ENCODE results near the gene TRIM50.

Gene TRIM50

GRCh38 chr7:73304071-73304470 is 23.8 kb downstream of the TRIM50 start:
- no peak for TF ChIP-seq YY1 (IDR thresholded peaks at IDR 0.05; ENCODE audit: low read depth)
- no peak for TF ChIP-seq TEAD4 (IDR thresholded peaks at IDR 0.05)
- TF ChIP-seq RAD21 (IDR thresholded peaks at IDR 0.05; ENCODE audit: low read depth): no peak
- no peak for TF ChIP-seq CEBPB (IDR thresholded peaks at IDR 0.05)
- TF ChIP-seq ZBTB7A (IDR thresholded peaks at IDR 0.05; ENCODE audit: low read depth): no peak
- TF ChIP-seq TAF1 (IDR thresholded peaks at IDR 0.05; ENCODE audit: low read depth): no peak
- TF ChIP-seq, protein P1, sequence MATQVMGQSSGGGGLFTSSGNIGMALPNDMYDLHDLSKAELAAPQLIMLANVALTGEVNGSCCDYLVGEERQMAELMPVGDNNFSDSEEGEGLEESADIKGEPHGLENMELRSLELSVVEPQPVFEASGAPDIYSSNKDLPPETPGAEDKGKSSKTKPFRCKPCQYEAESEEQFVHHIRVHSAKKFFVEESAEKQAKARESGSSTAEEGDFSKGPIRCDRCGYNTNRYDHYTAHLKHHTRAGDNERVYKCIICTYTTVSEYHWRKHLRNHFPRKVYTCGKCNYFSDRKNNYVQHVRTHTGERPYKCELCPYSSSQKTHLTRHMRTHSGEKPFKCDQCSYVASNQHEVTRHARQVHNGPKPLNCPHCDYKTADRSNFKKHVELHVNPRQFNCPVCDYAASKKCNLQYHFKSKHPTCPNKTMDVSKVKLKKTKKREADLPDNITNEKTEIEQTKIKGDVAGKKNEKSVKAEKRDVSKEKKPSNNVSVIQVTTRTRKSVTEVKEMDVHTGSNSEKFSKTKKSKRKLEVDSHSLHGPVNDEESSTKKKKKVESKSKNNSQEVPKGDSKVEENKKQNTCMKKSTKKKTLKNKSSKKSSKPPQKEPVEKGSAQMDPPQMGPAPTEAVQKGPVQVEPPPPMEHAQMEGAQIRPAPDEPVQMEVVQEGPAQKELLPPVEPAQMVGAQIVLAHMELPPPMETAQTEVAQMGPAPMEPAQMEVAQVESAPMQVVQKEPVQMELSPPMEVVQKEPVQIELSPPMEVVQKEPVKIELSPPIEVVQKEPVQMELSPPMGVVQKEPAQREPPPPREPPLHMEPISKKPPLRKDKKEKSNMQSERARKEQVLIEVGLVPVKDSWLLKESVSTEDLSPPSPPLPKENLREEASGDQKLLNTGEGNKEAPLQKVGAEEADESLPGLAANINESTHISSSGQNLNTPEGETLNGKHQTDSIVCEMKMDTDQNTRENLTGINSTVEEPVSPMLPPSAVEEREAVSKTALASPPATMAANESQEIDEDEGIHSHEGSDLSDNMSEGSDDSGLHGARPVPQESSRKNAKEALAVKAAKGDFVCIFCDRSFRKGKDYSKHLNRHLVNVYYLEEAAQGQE (IDR thresholded peaks at IDR 0.05; ENCODE audit: low read depth): no peak
- no peak for TF ChIP-seq NFIC (IDR thresholded peaks at IDR 0.05)
- no peak for TF ChIP-seq FOXM1 (IDR thresholded peaks at IDR 0.05; ENCODE audit: borderline replicate concordance, low read depth)
- TF ChIP-seq TCF12 (IDR thresholded peaks at IDR 0.05; ENCODE audit: low read depth): no peak
- no peak for TF ChIP-seq EP300 (IDR thresholded peaks at IDR 0.05; ENCODE audit: borderline replicate concordance)

- TF ChIP-seq RAD21 (IDR thresholded peaks at IDR 0.05; ENCODE audit: low read depth) (no peak), ZBTB7A (IDR thresholded peaks at IDR 0.05; ENCODE audit: low read depth) (no peak), USF1 (IDR thresholded peaks at IDR 0.05) (no peak), CEBPB (IDR thresholded peaks at IDR 0.05) (no peak), YY1 (IDR thresholded peaks at IDR 0.05; ENCODE audit: low read depth) (no peak), TCF12 (IDR thresholded peaks at IDR 0.05; ENCODE audit: low read depth) (no peak), EGR1 (IDR thresholded peaks at IDR 0.05) (no peak), CREB1 (IDR thresholded peaks at IDR 0.05; ENCODE audit: low read depth) (no peak), TEAD4 (IDR thresholded peaks at IDR 0.05) (no peak), NFIC (IDR thresholded peaks at IDR 0.05) (no peak), FOXM1 (IDR thresholded peaks at IDR 0.05; ENCODE audit: borderline replicate concordance, low read depth) (no peak), TAF1 (IDR thresholded peaks at IDR 0.05; ENCODE audit: low read depth) (no peak), EP300 (IDR thresholded peaks at IDR 0.05; ENCODE audit: borderline replicate concordance) (no peak)
- TF ChIP-seq, protein P1 (IDR thresholded peaks at IDR 0.05; ENCODE audit: low read depth): no peak
- TF ChIP-seq, protein P2, sequence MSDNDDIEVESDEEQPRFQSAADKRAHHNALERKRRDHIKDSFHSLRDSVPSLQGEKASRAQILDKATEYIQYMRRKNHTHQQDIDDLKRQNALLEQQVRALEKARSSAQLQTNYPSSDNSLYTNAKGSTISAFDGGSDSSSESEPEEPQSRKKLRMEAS (IDR thresholded peaks at IDR 0.05): no peak
Measured at GRCh38 chr7:73303546-73303945, 24.3 kb downstream of the TRIM50 start.
